Mucosa of stomach (tissue), 1 donor: ENCODE results near the gene ZNF79.

Source experiments
- H3K27me3 ChIP-seq: one replicate; pipeline ENCODE4 v1.7.0; 2013; ENCODE audit warnings: mild to moderate bottlenecking, low read length; ENCODE audit not compliant: control insufficient read depth, insufficient read depth
- H3K36me3 ChIP-seq: one replicate; pipeline ENCODE4 v1.7.0; 2013; ENCODE audit warnings: low read length; ENCODE audit not compliant: control insufficient read depth, insufficient read depth
- H3K4me1 ChIP-seq: one replicate; pipeline ENCODE4 v1.7.0; 2013; ENCODE audit warnings: mild to moderate bottlenecking, low read length; ENCODE audit not compliant: control insufficient read depth, insufficient read depth
- H3K4me3 ChIP-seq: one replicate; pipeline ENCODE4 v1.7.0; 2013; ENCODE audit warnings: low read length
- H3K9ac ChIP-seq: one replicate; pipeline ENCODE4 v1.7.0; 2013; ENCODE audit warnings: mild to moderate bottlenecking, low read length, moderate library complexity
- H3K9me3 ChIP-seq: one replicate; pipeline ENCODE4 v1.7.0; 2013; ENCODE audit warnings: mild to moderate bottlenecking, low read length, moderate library complexity; ENCODE audit not compliant: control insufficient read depth
- donor health status: Pancreatic carcinoma.

ZNF79 gene

GRCh38 chr9:127474592-127474991 is 50.4 kb downstream of the ZNF79 start:
- H3K4me1 ChIP-seq: no peaks in the 10 kb centered on the region
- no peaks in the 10 kb centered on the region for H3K27me3 ChIP-seq
- no peak overlapping the region for H3K9ac ChIP-seq
- H3K4me3 ChIP-seq: no peak overlapping the region
- H3K36me3 ChIP-seq: peaks cover 6% of the 10 kb centered on the region
- no peaks in the 10 kb centered on the region for H3K9me3 ChIP-seq

GRCh38 chr9:127479507-127480081 is 55.4 kb downstream of the ZNF79 start:
- Histone ChIP-seq H3K4me3 (no peak overlapping the region), H3K27me3 (no peaks in the 10 kb centered on the region), H3K9me3 (no peaks in the 10 kb centered on the region), H3K36me3 (peaks cover 7% of the 10 kb centered on the region), H3K9ac (no peak overlapping the region), H3K4me1 (no peaks in the 10 kb centered on the region)

GRCh38 chr9:127482662-127483061 is 58.5 kb downstream of the ZNF79 start:
- Histone ChIP-seq H3K9me3 (no peaks in the 10 kb centered on the region), H3K4me3 (no peak overlapping the region), H3K36me3 (peaks cover 7% of the 10 kb centered on the region), H3K4me1 (no peaks in the 10 kb centered on the region), H3K27me3 (no peaks in the 10 kb centered on the region), H3K9ac (no peak overlapping the region)

GRCh38 chr9:127485995-127486394 is 61.8 kb downstream of the ZNF79 start:
- Histone ChIP-seq H3K27me3 (no peaks in the 10 kb centered on the region), H3K4me3 (no peak overlapping the region), H3K9me3 (no peaks in the 10 kb centered on the region), H3K9ac (no peak overlapping the region), H3K4me1 (no peaks in the 10 kb centered on the region), H3K36me3 (peaks cover 5% of the 10 kb centered on the region)

- Histone ChIP-seq H3K36me3 (peaks cover 5% of the 10 kb centered on the region), H3K4me3 (no peak overlapping the region), H3K9me3 (no peaks in the 10 kb centered on the region), H3K27me3 (no peaks in the 10 kb centered on the region), H3K9ac (no peak overlapping the region), H3K4me1 (no peaks in the 10 kb centered on the region)
These were observed 64.8 kb downstream of the ZNF79 start for GRCh38 chr9:127488946-127489345.

- H3K4me1 ChIP-seq: no peaks in the 10 kb centered on the region
- no peaks in the 10 kb centered on the region for H3K9me3 ChIP-seq
- H3K36me3 ChIP-seq: peaks cover 5% of the 10 kb centered on the region
- no peaks in the 10 kb centered on the region for H3K27me3 ChIP-seq
- no peak overlapping the region for H3K9ac ChIP-seq
- H3K4me3 ChIP-seq: no peak overlapping the region
These were observed 65.4 kb downstream of the ZNF79 start for GRCh38 chr9:127489471-127490115.

- H3K9ac ChIP-seq: no peak overlapping the region
- H3K9me3 ChIP-seq: no peaks in the 10 kb centered on the region
- H3K36me3 ChIP-seq: peaks cover 5% of the 10 kb centered on the region
- H3K4me1 ChIP-seq: no peaks in the 10 kb centered on the region
- H3K4me3 ChIP-seq: no peak overlapping the region
- H3K27me3 ChIP-seq: no peaks in the 10 kb centered on the region
These were observed 66.5 kb downstream of the ZNF79 start for GRCh38 chr9:127490535-127491230.

- no peak overlapping the region for H3K9ac ChIP-seq
- no peaks in the 10 kb centered on the region for H3K27me3 ChIP-seq
- peaks cover 7% of the 10 kb centered on the region for H3K36me3 ChIP-seq
- H3K4me3 ChIP-seq: no peak overlapping the region
- no peaks in the 10 kb centered on the region for H3K9me3 ChIP-seq
- H3K4me1 ChIP-seq: no peaks in the 10 kb centered on the region
These were observed 67.3 kb downstream of the ZNF79 start for GRCh38 chr9:127491516-127491915.

GRCh38 chr9:127492616-127493015 is 68.4 kb downstream of the ZNF79 start:
- Histone ChIP-seq H3K4me1 (no peaks in the 10 kb centered on the region), H3K27me3 (no peaks in the 10 kb centered on the region), H3K9ac (no peak overlapping the region), H3K36me3 (peaks cover 18% of the 10 kb centered on the region), H3K4me3 (no peak overlapping the region), H3K9me3 (no peaks in the 10 kb centered on the region)

GRCh38 chr9:127493592-127494303 is 69.6 kb downstream of the ZNF79 start:
- H3K27me3 ChIP-seq: no peaks in the 10 kb centered on the region
- peaks cover 20% of the 10 kb centered on the region for H3K36me3 ChIP-seq

GRCh38 chr9:127494304-127494702 is 70.1 kb downstream of the ZNF79 start:
- Histone ChIP-seq H3K9me3 (no peaks in the 10 kb centered on the region), H3K4me1 (no peaks in the 10 kb centered on the region), H3K36me3 (peaks cover 20% of the 10 kb centered on the region), H3K27me3 (no peaks in the 10 kb centered on the region), H3K4me3 (no peak overlapping the region), H3K9ac (no peak overlapping the region)

More at GRCh38 chr9:127493592-127494303, 69.6 kb downstream of the ZNF79 start:
- Histone ChIP-seq H3K4me1 (no peaks in the 10 kb centered on the region), H3K9ac (no peak overlapping the region), H3K9me3 (no peaks in the 10 kb centered on the region), H3K4me3 (no peak overlapping the region)
